HEK293T (cell line): ENCODE measurements around the gene RAP1GAP.
A peak's percentile ranks its signal among the peaks of the same experiment; 100 is the strongest.

Source experiments
- CTCF ChIA-PET: fragments of 350-600 bp; formaldehyde crosslinking; extraction: SDS; loops from one replicate; lab custom pipeline; 2021; ENCODE audit warnings: antibody characterized with exemption, inconsistent platforms; lab: Yijun Ruan, JAX
- POLR2A ChIA-PET: fragments of 350-600 bp; formaldehyde crosslinking; extraction: SDS; loops from one replicate; lab custom pipeline; 2020; ENCODE audit warnings: antibody characterized with exemption, inconsistent platforms; lab: Yijun Ruan, JAX
- DNase-seq: peaks from one replicate; pipeline ENCODE4 v3.0.0; 2012; ENCODE audit warnings: mixed read lengths; ENCODE audit errors: extremely low spot score
- ARNT ChIP-seq: fragments of 450-650 bp; IDR thresholded peaks from 2 replicates; pipeline ENCODE4 v1.6.1; 2017; ENCODE audit warnings: mild to moderate bottlenecking
- BHLHE40 ChIP-seq: fragments of 450-650 bp; IDR thresholded peaks from 2 replicates; pipeline ENCODE4 v1.6.1; 2016; ENCODE audit warnings: mild to moderate bottlenecking, moderate library complexity, borderline replicate concordance
- CTBP1 ChIP-seq: fragments of 450-650 bp; IDR thresholded peaks from 2 replicates; pipeline ENCODE4 v1.6.1; 2016; ENCODE audit warnings: borderline replicate concordance
- ELF4 ChIP-seq: fragments of 450-650 bp; IDR thresholded peaks from 2 replicates; pipeline ENCODE4 v1.6.1; 2017; ENCODE audit warnings: antibody characterized with exemption
- FOXA1 ChIP-seq: fragments of 450-650 bp; IDR thresholded peaks from 2 replicates; pipeline ENCODE4 v1.6.1; 2016; ENCODE audit warnings: mild to moderate bottlenecking
- FOXK2 ChIP-seq: fragments of 450-650 bp; IDR thresholded peaks from 2 replicates; pipeline ENCODE4 v1.6.1; 2016; ENCODE audit warnings: mild to moderate bottlenecking
- FOXM1 ChIP-seq: fragments of 450-650 bp; IDR thresholded peaks from 2 replicates; pipeline ENCODE4 v1.6.1; 2017; ENCODE audit warnings: mild to moderate bottlenecking, borderline replicate concordance
- HDGF ChIP-seq: fragments of 450-650 bp; IDR thresholded peaks from 2 replicates; pipeline ENCODE4 v1.6.1; 2017; ENCODE audit warnings: antibody characterized with exemption, borderline replicate concordance
- L3MBTL2 ChIP-seq: fragments of 450-650 bp; conservative IDR thresholded peaks from 2 replicates; pipeline ENCODE4 v1.6.1; 2016; ENCODE audit warnings: mild to moderate bottlenecking
- LEF1 ChIP-seq: fragments of 450-650 bp; IDR thresholded peaks from 2 replicates; pipeline ENCODE4 v1.6.1; 2017; ENCODE audit warnings: mild to moderate bottlenecking, borderline replicate concordance
- NFRKB ChIP-seq: fragments of 450-650 bp; IDR thresholded peaks from 2 replicates; pipeline ENCODE4 v1.6.1; 2016; ENCODE audit warnings: mild to moderate bottlenecking, moderate library complexity
- SP1 ChIP-seq: fragments of 450-650 bp; IDR thresholded peaks from 2 replicates; pipeline ENCODE4 v1.6.1; 2017
- SUZ12 ChIP-seq: fragments of 450-650 bp; IDR thresholded peaks from 2 replicates; pipeline ENCODE4 v1.6.1; 2016; ENCODE audit warnings: mild to moderate bottlenecking
- TARDBP ChIP-seq: fragments of 450-650 bp; IDR thresholded peaks from 2 replicates; pipeline ENCODE4 v1.6.1; 2016
- ZNF384 ChIP-seq: fragments of 450-650 bp; IDR thresholded peaks from 2 replicates; pipeline ENCODE4 v1.6.1; 2016
- TF ChIP-seq, protein P1 (sequence below): fragments of 450-650 bp; IDR thresholded peaks from 2 replicates; pipeline ENCODE4 v1.6.1; 2016

The RAP1GAP gene

DNA sequence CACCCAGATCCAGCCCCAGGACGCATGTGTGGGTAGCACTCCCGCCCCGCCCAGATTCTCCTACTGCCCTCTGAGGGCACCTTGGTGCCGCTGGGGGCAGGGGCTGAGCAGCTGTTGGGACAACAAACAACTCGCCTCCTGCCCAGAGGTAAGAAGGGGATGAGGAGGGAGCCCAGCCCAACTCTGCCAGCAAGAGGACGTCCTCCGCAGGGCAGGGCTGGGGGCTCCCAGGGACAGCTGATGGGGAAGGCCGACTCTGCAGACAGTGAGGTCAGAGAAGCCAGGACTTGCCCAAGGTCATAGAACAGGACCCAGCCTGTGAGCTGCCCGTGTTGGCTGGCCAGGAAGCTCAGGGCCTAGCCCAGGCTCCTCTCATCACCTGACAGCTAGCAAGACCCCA is 18.8 kb downstream of the RAP1GAP start:
- TF ChIP-seq L3MBTL2 (no peak), ARNT (no peak), TARDBP (no peak), ELF4 (no peak), LEF1 (no peak), FOXA1 (no peak), FOXK2 (no peak)
- ChIA-PET CTCF (no interaction called here), POLR2A (no interaction called here)
- no peak for DNase-seq

DNA sequence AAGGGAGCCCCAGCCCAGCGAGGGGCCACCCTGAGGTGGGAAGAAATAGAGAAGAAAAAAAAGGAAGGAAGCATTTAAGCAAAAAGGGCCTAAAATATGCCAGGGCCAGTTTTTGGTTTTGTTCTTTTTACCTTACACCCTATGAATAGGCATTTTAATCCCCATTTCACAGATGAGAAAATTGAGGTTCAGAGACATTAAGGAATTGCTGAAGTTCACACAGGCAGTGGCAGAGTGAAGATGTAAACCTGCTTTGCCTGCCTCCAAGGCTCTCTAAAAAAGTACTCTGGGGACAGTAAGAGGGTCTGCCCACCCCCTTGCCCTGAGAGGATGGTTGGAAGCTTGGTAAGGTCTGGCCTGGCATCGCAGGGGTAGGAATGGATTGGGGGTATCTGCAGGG is 19.8 kb downstream of the RAP1GAP start:
- POLR2A ChIA-PET, result no interaction called here
- TF ChIP-seq, protein P1, sequence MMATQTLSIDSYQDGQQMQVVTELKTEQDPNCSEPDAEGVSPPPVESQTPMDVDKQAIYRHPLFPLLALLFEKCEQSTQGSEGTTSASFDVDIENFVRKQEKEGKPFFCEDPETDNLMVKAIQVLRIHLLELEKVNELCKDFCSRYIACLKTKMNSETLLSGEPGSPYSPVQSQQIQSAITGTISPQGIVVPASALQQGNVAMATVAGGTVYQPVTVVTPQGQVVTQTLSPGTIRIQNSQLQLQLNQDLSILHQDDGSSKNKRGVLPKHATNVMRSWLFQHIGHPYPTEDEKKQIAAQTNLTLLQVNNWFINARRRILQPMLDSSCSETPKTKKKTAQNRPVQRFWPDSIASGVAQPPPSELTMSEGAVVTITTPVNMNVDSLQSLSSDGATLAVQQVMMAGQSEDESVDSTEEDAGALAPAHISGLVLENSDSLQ, result no peak
- TF ChIP-seq SUZ12, result no peak
- no peak for TF ChIP-seq FOXM1
- TF ChIP-seq CTBP1, result no peak
- no peak for TF ChIP-seq SP1
- TF ChIP-seq ARNT, result no peak
- no peak for TF ChIP-seq ZNF384
- no peak for TF ChIP-seq TARDBP
- no peak for TF ChIP-seq L3MBTL2
- TF ChIP-seq LEF1, result no peak
- no peak for DNase-seq
- CTCF ChIA-PET, result no interaction called here

DNA sequence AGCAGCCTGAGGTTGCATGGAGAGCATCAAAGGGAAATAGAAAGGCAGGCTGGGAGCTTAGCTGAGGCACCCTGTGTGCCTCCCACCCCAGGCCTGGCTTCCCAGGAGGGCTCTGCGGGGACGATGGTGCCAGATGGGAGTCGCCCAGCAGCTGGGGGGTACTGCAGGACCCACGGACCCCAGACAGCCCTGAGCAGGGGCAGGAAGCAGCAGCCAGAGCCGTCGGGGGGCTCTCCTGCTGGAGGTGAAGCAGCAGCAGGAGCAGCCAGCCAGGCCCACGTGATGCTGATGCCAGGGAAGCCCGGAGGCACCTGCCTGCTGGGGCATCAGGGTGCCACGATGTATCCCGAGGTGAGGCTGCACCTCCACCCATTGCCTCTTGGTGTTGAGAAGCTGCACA is 20.4 kb downstream of the RAP1GAP start:
- DNase-seq, result no peak
- no peak for TF ChIP-seq CTBP1
- no peak for TF ChIP-seq ZNF384
- no peak for TF ChIP-seq FOXK2
- no peak for TF ChIP-seq TARDBP
- TF ChIP-seq SUZ12, result no peak
- no peak for TF ChIP-seq NFRKB
- no peak for TF ChIP-seq ARNT
- TF ChIP-seq, protein P1, result no peak
- TF ChIP-seq BHLHE40, result no peak
- no peak for TF ChIP-seq LEF1
- no peak for TF ChIP-seq FOXA1
- TF ChIP-seq SP1, result no peak
- TF ChIP-seq HDGF, result no peak
- TF ChIP-seq L3MBTL2, result no peak
- TF ChIP-seq FOXM1, result no peak
- no peak for TF ChIP-seq ELF4
- ChIA-PET CTCF (no interaction called here), POLR2A (no interaction called here)

DNA sequence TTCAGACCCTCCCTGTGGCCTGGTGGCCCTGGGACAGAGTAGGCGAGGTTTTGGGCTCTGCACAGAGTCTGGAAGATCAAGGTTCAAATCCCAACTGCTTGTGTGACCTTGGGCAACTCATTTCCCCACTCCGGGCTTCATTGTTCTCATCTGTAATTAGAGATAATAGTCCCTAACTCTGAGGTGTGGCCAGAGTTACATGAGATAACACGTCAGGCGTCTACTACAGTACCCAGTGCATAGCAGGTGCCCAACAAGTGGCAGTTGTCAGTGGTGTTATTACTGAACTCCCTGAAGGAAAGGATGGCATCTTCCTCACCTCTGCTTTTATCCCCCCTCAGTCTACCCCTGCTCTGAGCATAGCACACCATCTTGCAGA is 20.8 kb downstream of the RAP1GAP start:
- CTCF ChIA-PET, result no interaction called here

DNA sequence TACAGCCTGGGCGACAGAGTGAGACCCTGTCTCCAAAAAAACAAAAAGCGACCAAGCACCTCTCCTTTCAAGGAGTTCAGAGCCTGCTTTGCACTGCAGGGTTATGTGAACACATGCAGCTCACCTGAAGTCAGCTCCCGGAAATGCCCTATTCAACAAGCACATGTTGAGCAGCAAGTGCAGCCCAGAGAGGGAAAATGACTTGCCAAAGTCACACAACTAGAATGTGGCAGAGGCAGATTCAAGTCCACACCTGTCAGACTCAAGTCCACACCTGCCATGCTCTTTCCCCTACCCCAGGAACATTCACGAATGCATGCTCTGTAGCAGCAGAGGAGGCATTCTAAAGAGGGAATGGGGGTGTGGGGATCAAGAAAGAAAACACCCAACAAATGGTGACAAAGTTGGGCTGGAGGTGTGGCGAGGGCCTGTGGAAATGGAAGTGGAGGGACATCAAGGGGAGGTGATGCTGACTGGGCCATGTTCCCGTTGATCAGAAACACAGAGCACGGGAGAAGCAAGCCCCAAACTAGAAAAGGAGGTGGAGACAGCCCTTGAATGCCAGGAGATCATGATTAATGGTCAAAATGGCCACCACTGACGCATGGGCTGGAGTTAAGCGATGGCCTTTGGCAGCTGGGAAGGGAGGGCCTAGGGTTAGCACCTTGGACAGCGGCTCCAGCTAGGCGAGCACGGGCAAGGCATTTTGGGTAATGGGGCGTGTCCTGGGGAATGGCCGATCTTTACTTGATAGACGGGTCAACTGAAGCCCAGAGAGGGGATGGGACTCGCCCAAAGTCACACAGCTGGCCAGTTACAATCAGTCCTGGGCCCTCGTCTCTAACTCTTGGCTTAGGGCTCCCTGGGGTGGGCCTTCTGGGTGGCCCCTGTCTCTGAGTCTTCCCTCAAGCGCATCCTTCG is 21.5 kb downstream of the RAP1GAP start:
- no peak for TF ChIP-seq BHLHE40
- TF ChIP-seq, protein P1, result peak; percentile 92
- no peak for TF ChIP-seq FOXK2
- TF ChIP-seq FOXM1, result no peak

More for the DNA sequence above, 20.8 kb downstream of the RAP1GAP start:
- DNase-seq, result no peak
- no peak for TF ChIP-seq SUZ12
- TF ChIP-seq FOXK2, result no peak
- no peak for TF ChIP-seq HDGF
- TF ChIP-seq, protein P1, result no peak
- POLR2A ChIA-PET, result no interaction called here

DNA sequence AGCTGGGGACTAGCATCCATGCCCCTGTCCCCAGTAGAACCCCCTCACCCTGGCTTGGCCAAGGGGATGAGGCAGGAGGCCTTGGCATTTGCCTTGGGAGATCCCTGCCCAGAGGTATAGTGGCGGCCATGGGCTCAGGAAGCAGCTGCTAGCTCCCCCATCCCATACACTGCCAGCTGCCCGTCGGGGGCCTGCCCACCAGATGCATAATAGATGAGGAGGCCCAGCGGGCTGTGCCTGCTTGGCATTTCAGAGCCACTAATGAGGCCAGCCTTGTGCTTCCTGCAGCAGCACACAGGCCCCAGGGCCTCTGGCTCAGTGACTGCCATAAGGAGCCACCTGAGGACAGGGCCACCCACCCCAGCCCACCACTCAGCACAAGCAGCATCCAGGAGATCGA is 23.6 kb downstream of the RAP1GAP start:
- POLR2A ChIA-PET, result no interaction called here
- CTCF ChIA-PET, result interaction anchor here (1.1 kb wide), 1 partner anchor 16 kb away, joined by 3 read pairs; no protein-coding TSS in a partner anchor
- TF ChIP-seq ELF4 (no peak), SP1 (no peak), LEF1 (no peak), ZNF384 (no peak), FOXA1 (no peak), HDGF (no peak), SUZ12 (no peak), L3MBTL2 (no peak), ARNT (no peak), CTBP1 (no peak), FOXK2 (no peak), BHLHE40 (no peak), TARDBP (no peak), NFRKB (no peak), FOXM1 (no peak)
- TF ChIP-seq, protein P1, result no peak
- no peak for DNase-seq

More for the DNA sequence above, 21.5 kb downstream of the RAP1GAP start:
- POLR2A ChIA-PET, result no interaction called here
- CTCF ChIA-PET, result no interaction called here
- peak; percentile 85 for DNase-seq
